SKM-1 treated with dmso at 0.1 percent for 144 hours (cell line): ENCODE results near the gene ADAD2.

Experiments
- DNase-seq: peaks from one replicate; lab custom pipeline; 2025; ENCODE audit not compliant: unreplicated experiment; lab: John Stamatoyannopoulos, UW

Gene ADAD2

DNA sequence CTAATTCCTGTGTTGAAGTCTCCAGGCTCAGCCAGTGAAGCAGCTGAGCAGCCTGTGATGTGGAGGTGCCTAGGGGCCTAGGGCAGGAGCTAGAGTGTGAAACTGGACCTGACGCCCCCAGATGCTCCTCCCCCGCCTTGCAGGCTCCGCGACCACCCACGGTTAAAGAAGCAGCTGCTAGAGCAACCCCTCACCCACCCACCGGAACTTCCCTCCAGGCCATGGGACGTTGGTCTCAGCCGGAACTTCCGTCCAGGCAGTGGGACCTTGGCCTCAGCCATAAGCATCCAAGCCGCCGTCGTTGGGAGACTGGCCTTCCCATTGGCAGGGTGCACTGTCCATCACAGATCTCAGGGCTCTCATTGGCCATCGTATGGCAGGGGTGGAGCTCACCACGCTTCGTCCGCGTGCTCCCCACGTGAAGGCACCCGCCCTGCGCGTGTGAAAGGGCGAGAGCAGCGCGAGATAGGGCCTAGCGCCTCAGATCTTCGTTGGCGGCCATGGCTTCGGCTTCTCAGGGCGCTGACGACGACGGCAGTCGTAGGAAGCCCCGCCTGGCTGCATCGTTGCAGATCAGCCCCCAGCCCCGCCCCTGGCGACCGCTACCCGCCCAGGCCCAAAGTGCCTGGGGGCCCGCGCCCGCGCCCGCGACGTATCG, at the start of gene ADAD2:
Gene ADAD2 (plus strand): TSS at position 427 of the 658 bp plus-strand sequence. CDS start 74 bp downstream, at position 501.
- no peak for DNase-seq

DNA sequence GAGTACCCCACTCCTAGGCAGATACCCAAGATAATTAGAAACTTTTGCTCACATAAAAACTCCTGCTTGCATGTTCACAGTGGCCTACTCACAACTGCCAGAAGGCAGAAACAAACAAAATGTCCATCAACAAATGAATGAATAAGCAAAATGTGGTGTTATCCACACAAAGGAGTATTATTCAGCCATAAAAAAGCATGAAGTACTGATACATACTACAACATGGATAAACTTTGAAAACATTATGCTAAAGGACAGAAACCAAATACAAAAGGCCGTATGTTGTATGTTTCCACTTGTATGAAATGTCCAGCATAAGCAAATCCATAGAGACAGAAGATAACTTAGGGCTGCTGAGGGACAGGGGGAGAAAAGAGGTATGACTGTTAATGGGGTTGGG, 47.9 kb upstream of the ADAD2 start:
- DNase-seq = no peak

DNA sequence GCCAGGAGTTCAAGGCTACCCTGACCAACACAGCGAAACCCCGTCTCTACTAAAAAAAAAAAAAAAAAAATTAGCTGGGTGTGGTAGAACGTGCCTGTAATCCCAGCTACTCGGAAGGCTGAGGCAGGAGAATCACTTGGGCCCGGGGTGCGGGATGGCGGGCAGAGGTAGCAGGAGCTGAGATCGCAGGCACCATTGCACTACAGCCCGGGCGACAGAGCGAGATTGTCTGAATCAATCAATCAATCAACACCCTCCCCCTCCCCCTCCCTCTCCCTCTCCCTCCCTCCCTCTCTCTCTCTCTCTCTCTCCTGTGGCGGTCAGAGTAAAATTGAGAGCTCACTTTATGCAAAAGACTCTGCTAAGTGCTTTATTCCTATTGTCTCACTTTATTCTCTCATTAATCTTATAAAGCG, 47.2 kb upstream of the ADAD2 start:
- no peak for DNase-seq

DNA sequence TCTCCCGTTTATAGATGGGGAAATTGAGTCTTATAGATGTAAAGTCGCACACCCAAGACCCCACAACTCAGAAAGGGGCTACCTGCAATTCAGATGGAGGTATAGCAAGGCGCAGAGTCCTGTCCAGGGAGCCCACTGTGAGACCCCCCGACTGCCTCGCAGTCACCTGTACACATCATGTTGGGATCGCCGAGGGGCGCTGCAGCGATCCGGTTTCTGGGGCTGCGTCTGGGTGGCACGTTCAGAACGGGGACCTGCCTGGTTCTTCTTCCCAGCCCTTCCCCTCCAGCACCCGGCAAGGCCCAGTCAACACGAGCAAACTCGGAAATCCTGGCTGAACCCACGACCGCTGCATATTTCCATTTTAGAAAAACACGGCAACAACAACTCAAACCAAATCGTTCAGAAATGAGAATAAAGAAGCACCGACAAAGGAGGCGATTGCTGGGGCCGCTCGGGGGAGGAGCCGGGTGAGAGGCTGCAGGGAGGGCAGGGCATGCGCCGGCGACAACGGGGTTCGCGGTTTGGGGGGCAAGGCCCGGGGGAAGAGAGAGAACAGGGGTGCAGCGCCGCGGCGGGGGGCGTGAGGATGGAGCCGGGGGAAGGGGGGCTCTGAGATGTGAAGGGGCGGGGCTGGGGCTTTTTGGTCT, 46.6 kb upstream of the ADAD2 start:
- DNase-seq = no peak

- DNase-seq = peak; percentile 67
Observed at GRCh38 chr16:84144859-84145639, 45.9 kb upstream of the ADAD2 start, which contains the start of the genes DNAAF1 and HSDL1. Gene DNAAF1, plus strand, starts transcription at chr16:84145308. Its CDS starts 133 bp downstream, at chr16:84145441. Gene HSDL1, minus strand, starts transcription at chr16:84145177. Its CDS starts 13,856 bp downstream, at chr16:84131321.

DNA sequence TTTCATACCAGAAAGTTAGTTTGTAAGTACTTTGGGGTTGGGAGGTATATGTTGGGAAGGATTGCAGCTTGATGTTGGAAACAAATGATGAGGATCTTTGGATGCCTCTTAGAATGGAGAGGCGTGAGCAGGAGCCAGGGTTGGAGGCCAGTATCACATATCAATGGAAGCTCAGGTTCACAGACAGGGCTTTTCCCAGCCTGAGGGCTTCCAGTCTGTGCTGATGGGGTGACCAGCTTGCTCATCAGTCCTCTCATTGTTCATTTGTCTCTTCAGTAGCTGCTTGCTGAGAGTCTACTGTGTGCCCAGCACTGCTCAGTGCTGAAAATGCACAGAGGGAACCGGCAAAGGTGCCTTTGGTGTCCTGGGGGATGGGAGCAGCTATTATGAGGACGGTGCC, 40.0 kb upstream of the ADAD2 start:
- no peak for DNase-seq

GRCh38 chr16:84153660-84154214, 37.2 kb upstream of the ADAD2 start:
- DNase-seq = no peak

- no peak for DNase-seq
Observed at GRCh38 chr16:84155226-84155625, 35.7 kb upstream of the ADAD2 start.

GRCh38 chr16:84155771-84156170, 35.2 kb upstream of the ADAD2 start:
- DNase-seq = no peak

GRCh38 chr16:84156342-84156784, 34.6 kb upstream of the ADAD2 start:
- DNase-seq = no peak

- DNase-seq = no peak
Observed at GRCh38 chr16:84159007-84159406, 31.9 kb upstream of the ADAD2 start.

DNA sequence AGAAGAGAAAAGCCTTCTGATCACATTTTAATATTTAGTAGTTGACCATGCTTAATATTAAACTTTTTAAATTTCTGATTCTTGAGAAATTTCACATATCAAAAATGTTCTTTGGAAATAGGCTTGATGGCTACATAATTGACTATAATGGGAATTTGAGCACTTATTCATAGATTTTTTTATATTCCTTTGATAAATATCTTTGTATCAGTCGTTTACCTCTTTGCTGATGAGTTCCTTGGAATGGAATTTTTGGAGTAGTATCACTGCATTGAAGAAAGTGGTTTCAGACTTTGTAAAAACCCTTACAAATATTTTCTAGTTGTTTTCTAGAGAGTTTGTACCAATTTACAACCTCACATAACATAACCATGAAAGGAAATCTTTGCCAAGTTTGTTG, 31.2 kb upstream of the ADAD2 start:
- no peak for DNase-seq

DNA sequence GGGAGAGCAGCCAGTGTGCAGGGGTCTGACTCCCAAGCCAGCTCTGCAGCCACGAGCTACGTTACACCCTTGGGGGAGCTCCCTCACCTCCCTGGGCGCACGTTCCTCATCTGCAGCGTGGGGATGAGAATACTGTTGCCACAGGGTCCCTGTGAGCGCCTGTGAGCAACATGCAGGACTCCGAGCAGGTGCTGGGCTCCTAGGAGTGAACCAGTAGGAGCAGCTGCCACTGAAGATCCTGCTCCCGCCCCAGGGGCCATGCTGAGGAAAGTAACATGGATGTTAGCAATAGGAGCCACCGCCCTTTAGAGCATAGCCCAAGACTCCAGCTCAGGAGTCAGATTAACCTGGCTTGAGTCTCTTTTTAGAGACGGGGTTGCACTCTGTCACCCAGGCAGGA, 29.9 kb upstream of the ADAD2 start:
- no peak for DNase-seq

DNA sequence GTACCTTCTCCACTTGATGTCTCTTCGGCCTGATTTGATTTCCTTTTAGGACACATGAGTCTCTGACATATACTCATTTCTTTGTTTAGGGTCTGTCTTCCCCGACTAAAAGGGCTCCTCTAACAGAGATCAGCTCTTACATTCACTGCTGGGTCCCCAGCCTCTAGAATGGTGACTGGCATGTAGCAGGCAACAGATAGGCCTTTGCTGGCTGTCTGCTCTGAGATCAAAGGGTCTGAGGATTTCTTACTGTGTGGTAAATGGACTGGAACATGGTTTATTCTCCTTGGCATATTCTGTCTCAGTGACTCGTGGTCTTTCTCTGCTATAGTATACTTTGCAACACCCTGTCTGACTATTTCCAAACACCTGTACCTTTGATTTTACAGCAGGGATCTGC, 29.2 kb upstream of the ADAD2 start:
- DNase-seq = no peak

- no peak for DNase-seq
Observed at GRCh38 chr16:84165746-84166145, 25.2 kb upstream of the ADAD2 start.

DNA sequence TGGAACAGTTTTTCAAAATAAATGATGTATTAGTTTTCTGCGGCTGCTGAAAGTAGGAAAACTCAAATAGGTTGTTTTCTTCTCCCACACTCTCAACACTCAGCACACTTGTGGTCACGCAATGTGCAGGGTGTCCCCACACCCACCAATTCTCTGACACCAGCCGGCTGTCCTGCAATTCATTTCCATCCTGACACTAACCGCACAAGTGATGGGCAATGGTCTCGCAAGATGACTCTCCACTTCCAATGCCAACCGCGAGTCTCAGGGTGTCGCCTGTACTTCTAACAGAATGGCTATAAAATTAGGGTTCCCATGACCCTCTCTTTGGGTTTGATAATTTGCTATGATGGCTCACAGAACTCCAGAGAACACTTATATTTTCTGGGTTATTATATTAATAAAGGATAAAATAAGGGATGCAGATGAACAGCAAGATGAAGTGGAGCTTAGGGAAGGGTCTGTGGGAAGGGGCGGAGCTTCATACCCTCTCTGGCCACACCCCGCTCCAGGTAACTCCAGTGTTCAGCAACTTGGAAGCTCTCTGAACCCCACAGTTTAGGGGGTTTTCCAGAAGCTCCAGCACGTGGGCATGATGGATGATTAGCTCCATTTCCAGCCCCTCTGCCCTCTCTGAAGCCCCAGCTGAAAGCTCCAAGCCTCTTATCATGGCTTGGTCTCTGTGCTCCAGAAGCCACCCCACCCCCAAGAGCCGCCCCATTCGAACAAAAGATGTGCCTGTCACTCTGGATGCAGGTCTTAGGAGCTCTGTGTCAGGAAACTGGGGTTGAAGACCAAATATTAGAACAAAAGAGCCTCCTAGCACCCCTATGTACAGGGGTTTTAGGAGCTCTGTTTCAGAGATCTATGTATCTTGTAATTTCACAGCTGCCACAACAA, 23.9 kb upstream of the ADAD2 start:
- DNase-seq = no peak

DNA sequence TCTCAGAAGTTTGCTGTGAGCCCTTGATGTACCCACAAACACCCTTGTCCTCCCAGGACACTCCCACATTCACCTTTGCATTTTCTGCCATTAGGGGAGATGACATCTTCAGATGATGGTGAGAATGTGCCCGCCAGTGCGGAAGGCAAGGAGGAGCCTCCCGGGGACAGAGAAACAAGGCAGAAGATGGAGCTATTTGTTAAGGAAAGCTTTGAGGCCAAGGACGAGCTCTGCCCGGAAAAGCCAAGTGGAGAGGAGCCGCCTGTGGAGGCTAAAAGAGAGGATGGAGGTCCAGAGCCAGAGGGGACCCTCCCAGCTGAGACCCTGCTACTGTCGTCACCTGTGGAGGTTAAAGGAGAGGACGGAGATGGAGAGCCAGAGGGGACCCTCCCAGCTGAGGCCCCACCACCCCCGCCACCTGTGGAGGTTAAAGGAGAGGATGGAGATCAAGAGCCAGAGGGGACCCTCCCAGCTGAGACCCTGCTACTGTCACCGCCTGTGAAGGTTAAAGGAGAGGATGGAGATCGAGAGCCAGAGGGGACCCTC, 21.1 kb upstream of the ADAD2 start:
- no peak for DNase-seq

DNA sequence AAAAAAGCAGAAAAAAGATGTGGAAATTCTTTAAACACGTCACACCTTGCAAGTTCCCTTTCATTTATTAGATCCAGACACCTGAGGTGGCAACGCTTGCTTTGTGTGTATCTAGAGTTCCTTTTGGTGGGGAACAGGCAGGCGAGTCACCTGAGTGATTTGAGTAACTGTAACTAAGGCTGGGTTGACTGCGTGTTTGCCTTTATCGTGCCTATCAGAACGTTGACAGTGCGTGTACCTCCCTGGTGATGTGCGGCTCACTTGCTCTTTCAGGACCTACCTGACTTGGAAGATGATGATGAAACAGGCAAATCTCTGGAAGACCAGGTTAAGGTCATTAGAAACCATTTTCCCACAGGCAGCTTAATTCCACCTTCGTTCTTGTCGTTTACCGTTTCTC, 16.6 kb upstream of the ADAD2 start:
- DNase-seq = no peak

- DNase-seq = peak; percentile 60
Observed at GRCh38 chr16:84175350-84176081, 15.4 kb upstream of the ADAD2 start.
